GM12892 (cell line): ENCODE measurements around the gene ABCC1.

ENCODE experiments used
- POLR2A ChIP-seq: IDR thresholded peaks from 2 replicates; pipeline ENCODE4 v1.6.1; 2011; ENCODE audit warnings: low read depth, low read length, control low read depth
- POLR2AphosphoS5 ChIP-seq: IDR thresholded peaks from 2 replicates; pipeline ENCODE4 v1.6.1; 2011; ENCODE audit warnings: low read depth, low read length, control low read depth
- TAF1 ChIP-seq: IDR thresholded peaks from 2 replicates; pipeline ENCODE4 v1.6.1; 2011; ENCODE audit warnings: low read depth, mild to moderate bottlenecking, control low read depth, low read length, borderline replicate concordance

- no peak for TF ChIP-seq POLR2AphosphoS5
- TF ChIP-seq POLR2A: no peak
- no peak for TF ChIP-seq TAF1
These were observed 48.4 kb upstream of the ABCC1 start for GRCh38 chr16:15900901-15901500.
